K562 (cell line): ENCODE data around the gene GRPR.

Experiments
- ARHGAP35 ChIP-seq: fragments of 450-650 bp; IDR thresholded peaks from 2 replicates; pipeline ENCODE4 v1.6.1; 2018; ENCODE audit not compliant: partially characterized antibody
- EZH2 ChIP-seq: IDR thresholded peaks from 2 replicates; pipeline ENCODE4 v1.6.1; 2012; ENCODE audit warnings: low read depth, mild to moderate bottlenecking, inconsistent platforms, low read length, borderline replicate concordance
- KLF10 ChIP-seq: fragments of 250-450 bp; sonication (Bioruptor Pico); IDR thresholded peaks from 2 replicates; pipeline ENCODE4 v1.6.1; 2021; ENCODE audit warnings: matching md5 sums
- POLR2A ChIP-seq: fragments of 450-650 bp; conservative IDR thresholded peaks from 2 replicates; pipeline ENCODE4 v1.6.1; 2016
- SPI1 ChIP-seq: IDR thresholded peaks from 2 replicates; pipeline ENCODE4 v1.6.1; 2011; ENCODE audit warnings: low read depth, low read length, control low read depth, borderline replicate concordance
- USF2 ChIP-seq: sonication (generic); formaldehyde crosslinking; IDR thresholded peaks from 2 replicates; pipeline ENCODE4 v1.5.0; 2020; ENCODE audit warnings: missing genetic modification reagents
- ZNF717 ChIP-seq: fragments of 250-450 bp; sonication (Bioruptor Pico); IDR thresholded peaks from 2 replicates; pipeline ENCODE4 v1.5.0; 2021
- ZNF780A ChIP-seq: fragments of 250-450 bp; sonication (Bioruptor Pico); IDR thresholded peaks from 2 replicates; pipeline ENCODE4 v1.5.0; 2021; ENCODE audit warnings: mild to moderate bottlenecking
- TF ChIP-seq, protein P1 (sequence below): sonication (generic); formaldehyde crosslinking; IDR thresholded peaks from 2 replicates; pipeline ENCODE4 v1.8.1; 2023; ENCODE audit warnings: mild to moderate bottlenecking, missing genetic modification reagents
- TF ChIP-seq, protein P2 (sequence below), 3 experiments: IDR thresholded peaks in 2 of 3; conservative IDR thresholded peaks in 1 of 3; 2 replicates each; pipeline ENCODE4 v1.5.1; 2011 to 2012; ENCODE audit warnings: low read length in 3 of 3, mild to moderate bottlenecking in 3 of 3, control low read depth in 2 of 3, improper control_type of control experiment in 1 of 3, inconsistent platforms in 1 of 3, low read depth in 1 of 3, mixed read lengths in 1 of 3, moderate library complexity in 1 of 3; ENCODE audit not compliant: insufficient read depth in 2 of 3
- TF ChIP-seq, protein P3 (sequence below): sonication (generic); formaldehyde crosslinking; IDR thresholded peaks from 2 replicates; pipeline ENCODE4 v1.9.0; 2022; ENCODE audit warnings: mild to moderate bottlenecking, missing genetic modification reagents

DNA sequence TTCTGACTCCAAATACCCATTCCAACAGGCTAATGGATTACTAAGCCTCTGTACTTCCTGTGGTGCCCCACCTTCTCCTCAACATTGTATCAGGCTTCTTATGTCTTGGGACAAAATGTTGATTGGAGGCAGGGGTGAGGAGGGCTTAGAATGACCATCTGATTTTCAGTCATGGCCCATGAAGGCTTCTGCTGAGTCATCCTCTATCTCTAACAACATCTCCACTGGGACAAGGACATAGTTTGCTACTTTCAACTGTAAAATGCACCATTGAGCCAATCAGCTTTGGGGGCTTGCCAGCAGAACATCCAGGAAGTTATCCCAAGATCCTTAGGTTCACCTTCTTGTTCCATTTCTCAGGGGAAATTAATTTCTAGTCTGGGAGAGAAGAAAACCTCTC is 73.5 kb downstream of the GRPR start:
- TF ChIP-seq EZH2 (no peak), KLF10 (CRISPR knock-in tag) (no peak), ZNF717 (CRISPR knock-in tag) (no peak), ZNF780A (CRISPR knock-in tag) (no peak), USF2 (no peak), POLR2A (no peak), ARHGAP35 (no peak), SPI1 (no peak)
- TF ChIP-seq, protein P1, sequence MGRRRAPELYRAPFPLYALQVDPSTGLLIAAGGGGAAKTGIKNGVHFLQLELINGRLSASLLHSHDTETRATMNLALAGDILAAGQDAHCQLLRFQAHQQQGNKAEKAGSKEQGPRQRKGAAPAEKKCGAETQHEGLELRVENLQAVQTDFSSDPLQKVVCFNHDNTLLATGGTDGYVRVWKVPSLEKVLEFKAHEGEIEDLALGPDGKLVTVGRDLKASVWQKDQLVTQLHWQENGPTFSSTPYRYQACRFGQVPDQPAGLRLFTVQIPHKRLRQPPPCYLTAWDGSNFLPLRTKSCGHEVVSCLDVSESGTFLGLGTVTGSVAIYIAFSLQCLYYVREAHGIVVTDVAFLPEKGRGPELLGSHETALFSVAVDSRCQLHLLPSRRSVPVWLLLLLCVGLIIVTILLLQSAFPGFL = no peak
- TF ChIP-seq, protein P2, sequence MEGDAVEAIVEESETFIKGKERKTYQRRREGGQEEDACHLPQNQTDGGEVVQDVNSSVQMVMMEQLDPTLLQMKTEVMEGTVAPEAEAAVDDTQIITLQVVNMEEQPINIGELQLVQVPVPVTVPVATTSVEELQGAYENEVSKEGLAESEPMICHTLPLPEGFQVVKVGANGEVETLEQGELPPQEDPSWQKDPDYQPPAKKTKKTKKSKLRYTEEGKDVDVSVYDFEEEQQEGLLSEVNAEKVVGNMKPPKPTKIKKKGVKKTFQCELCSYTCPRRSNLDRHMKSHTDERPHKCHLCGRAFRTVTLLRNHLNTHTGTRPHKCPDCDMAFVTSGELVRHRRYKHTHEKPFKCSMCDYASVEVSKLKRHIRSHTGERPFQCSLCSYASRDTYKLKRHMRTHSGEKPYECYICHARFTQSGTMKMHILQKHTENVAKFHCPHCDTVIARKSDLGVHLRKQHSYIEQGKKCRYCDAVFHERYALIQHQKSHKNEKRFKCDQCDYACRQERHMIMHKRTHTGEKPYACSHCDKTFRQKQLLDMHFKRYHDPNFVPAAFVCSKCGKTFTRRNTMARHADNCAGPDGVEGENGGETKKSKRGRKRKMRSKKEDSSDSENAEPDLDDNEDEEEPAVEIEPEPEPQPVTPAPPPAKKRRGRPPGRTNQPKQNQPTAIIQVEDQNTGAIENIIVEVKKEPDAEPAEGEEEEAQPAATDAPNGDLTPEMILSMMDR (IDR thresholded peaks at IDR 0.05 in 2 of 3, conservative IDR thresholded peaks at IDR 0.05 in 1 of 3; ENCODE audit: insufficient read depth in 2 of 3, low read depth in 1 of 3, low read length in 3 of 3) = no peak
- TF ChIP-seq, protein P3, sequence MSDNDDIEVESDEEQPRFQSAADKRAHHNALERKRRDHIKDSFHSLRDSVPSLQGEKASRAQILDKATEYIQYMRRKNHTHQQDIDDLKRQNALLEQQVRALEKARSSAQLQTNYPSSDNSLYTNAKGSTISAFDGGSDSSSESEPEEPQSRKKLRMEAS (CRISPR knock-in tag) = no peak
